HG02763 (cell line): ENCODE results near the gene KCNJ16.

Experiments used
- ATAC-seq: cut with Tn5 transposase; IDR thresholded peaks from one replicate; pipeline ENCODE4 v1.9.1; 2021; ENCODE audit warnings: mild to moderate bottlenecking, moderate library complexity; ENCODE audit not compliant: unreplicated experiment

Gene KCNJ16

GRCh38 chr17:70067134-70067533, 7.9 kb upstream of the KCNJ16 start:
- no peak for ATAC-seq

- no peak for ATAC-seq
These were observed 4.6 kb upstream of the KCNJ16 start for GRCh38 chr17:70070305-70071027.

- ATAC-seq = no peak
These were observed 3.9 kb upstream of the KCNJ16 start for GRCh38 chr17:70071127-70071526.

- no peak for ATAC-seq
These were observed 3.4 kb upstream of the KCNJ16 start for GRCh38 chr17:70071620-70072019.

- no peak for ATAC-seq
These were observed 2.3 kb upstream of the KCNJ16 start for GRCh38 chr17:70072546-70073309.

GRCh38 chr17:70073310-70073709, 1.7 kb upstream of the KCNJ16 start:
- no peak for ATAC-seq

- no peak for ATAC-seq
These were observed 1.2 kb upstream of the KCNJ16 start for GRCh38 chr17:70073799-70074198.

GRCh38 chr17:70074236-70074830, 692 bp upstream of the KCNJ16 start:
- ATAC-seq = no peak

GRCh38 chr17:70076189-70076588, 1.2 kb downstream of the KCNJ16 start:
- no peak for ATAC-seq

- no peak for ATAC-seq
These were observed 1.8 kb downstream of the KCNJ16 start for GRCh38 chr17:70076831-70077230.

GRCh38 chr17:70078549-70078948, 3.5 kb downstream of the KCNJ16 start:
- no peak for ATAC-seq

- ATAC-seq = no peak
These were observed 4.0 kb downstream of the KCNJ16 start for GRCh38 chr17:70078994-70079531.

GRCh38 chr17:70080541-70081347, 5.7 kb downstream of the KCNJ16 start:
- ATAC-seq = no peak

- no peak for ATAC-seq
These were observed 6.9 kb downstream of the KCNJ16 start for GRCh38 chr17:70081885-70082284.

- ATAC-seq = no peak
These were observed 9.5 kb downstream of the KCNJ16 start for GRCh38 chr17:70084476-70084875.

- no peak for ATAC-seq
These were observed 11.5 kb downstream of the KCNJ16 start for GRCh38 chr17:70086516-70086915.

- ATAC-seq = no peak
These were observed 14.6 kb downstream of the KCNJ16 start for GRCh38 chr17:70089513-70090148.

GRCh38 chr17:70091005-70091568, 16.1 kb downstream of the KCNJ16 start:
- ATAC-seq = no peak

GRCh38 chr17:70091696-70092095, 16.7 kb downstream of the KCNJ16 start:
- ATAC-seq = no peak

- ATAC-seq = no peak
These were observed 18.1 kb downstream of the KCNJ16 start for GRCh38 chr17:70093163-70093562.
